ENCODE results near the gene CERK. TPM values are rescaled to one million over a fixed set of nuclear protein-coding genes. Genes with fewer than 3 reads are reported as not detected.

CERK gene
- total and polyA plus RNA-seq, 2 of the 8 experiments (the other 6 are each of a cell fraction or from before 2014, with no cell fraction given), result 26.6 to 59.0 TPM

DNA sequence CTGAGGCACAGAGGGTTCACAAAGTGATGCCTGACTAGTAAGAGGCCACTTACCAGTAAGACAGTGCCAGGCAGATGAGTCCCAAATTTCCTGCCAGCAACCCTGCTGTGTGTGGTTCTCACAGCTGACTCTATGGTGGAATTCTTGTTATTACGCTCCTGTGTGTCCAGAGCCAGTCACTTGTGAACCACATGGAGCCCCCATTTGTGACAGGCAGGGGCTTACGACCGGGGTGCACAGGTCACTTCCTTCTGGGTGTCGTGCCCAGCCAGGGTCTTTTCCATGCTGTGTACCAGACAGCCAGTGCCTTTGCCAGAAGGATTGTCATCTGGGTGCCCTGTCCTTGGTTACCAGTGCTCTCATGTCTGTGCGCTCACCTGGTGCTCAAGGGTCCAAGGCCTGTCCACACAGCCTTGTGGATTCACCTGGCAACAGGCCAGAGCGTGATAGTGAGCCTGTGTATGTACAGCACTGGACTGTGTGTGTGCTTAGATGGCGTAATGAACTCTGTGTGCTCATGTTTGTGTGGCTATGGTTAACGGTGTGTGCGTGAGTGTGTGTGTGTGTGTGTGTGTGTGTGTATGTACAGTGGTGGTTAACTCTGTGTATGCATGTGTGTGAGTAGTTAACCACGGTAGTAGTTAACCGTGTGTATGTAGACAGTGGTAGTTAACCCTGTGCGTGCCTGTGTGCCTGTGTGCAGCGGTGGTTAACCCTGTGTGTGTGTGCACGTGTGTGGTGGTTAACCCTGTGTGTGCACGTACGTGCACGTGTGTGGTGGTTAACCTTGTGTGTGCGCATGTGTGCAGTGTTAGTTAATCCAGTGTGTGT lies 99.2 kb downstream of the CERK start (continued):
- TF ChIP-seq, protein P1, sequence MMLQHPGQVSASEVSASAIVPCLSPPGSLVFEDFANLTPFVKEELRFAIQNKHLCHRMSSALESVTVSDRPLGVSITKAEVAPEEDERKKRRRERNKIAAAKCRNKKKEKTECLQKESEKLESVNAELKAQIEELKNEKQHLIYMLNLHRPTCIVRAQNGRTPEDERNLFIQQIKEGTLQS (IDR thresholded peaks at IDR 0.05; ENCODE audit: insufficient read depth, low read depth, low read length), result no peak

Measured in H1 (cell line).